ENCODE results near the gene TRIM7.
"Not testable (repeated sequence)": the region's sequence is repeated elsewhere in the genome, so short reads cannot be mapped to it uniquely, and the experiment has no call there.

DNA sequence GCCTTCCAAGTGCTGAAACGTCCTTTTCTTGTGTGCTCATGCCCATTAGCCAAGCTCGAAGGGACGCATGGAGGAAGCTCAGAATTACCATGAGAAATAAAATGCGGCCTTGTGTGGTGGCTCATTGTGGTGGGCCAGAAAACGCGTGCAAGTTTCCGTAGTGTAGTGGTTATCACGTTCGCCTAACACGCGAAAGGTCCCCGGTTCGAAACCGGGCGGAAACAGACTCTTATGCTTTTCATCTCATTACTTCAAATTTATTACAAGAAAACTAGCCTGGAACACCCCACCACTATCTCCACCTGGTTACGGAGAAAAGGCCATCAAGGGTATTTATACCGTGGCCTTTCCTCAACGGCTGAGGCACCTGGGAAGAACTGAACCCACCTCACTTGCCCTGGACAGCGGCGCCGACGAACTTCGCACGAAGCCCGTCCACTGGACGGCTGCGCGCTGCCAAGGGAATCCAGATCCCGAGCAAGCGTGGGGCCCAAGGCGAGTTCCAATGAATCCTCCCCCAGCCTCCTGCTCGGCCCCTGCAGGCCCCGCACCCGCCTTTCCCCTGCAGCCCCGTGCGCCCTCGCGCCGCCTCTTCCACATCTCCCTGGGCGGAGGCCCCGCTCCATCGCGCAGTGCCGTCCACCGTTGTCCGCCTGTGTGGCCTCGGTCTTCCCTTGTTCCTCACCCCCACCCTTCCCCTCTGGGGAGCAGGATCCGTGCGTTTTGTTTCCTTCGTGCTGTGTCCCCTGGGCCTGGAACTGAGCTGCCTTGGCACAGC, 35.3 kb downstream of the TRIM7 start:
- TF ChIP-seq, protein P1, sequence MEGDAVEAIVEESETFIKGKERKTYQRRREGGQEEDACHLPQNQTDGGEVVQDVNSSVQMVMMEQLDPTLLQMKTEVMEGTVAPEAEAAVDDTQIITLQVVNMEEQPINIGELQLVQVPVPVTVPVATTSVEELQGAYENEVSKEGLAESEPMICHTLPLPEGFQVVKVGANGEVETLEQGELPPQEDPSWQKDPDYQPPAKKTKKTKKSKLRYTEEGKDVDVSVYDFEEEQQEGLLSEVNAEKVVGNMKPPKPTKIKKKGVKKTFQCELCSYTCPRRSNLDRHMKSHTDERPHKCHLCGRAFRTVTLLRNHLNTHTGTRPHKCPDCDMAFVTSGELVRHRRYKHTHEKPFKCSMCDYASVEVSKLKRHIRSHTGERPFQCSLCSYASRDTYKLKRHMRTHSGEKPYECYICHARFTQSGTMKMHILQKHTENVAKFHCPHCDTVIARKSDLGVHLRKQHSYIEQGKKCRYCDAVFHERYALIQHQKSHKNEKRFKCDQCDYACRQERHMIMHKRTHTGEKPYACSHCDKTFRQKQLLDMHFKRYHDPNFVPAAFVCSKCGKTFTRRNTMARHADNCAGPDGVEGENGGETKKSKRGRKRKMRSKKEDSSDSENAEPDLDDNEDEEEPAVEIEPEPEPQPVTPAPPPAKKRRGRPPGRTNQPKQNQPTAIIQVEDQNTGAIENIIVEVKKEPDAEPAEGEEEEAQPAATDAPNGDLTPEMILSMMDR (IDR thresholded peaks at IDR 0.05): not testable (repeated sequence)
- TF ChIP-seq POLR2A (IDR thresholded peaks at IDR 0.05): not testable (repeated sequence)

Measured in esophagus squamous epithelium (tissue), 4 donors.